ENCODE measurements around the gene MAN1A1. TPM values are rescaled to one million over a fixed set of nuclear protein-coding genes. Genes with fewer than 3 reads are reported as not detected.

The MAN1A1 gene
- total RNA-seq, 4 donors from 2014 or later: 30.0 to 99.0 (median 69.8) TPM

GRCh38 chr6:119247504-119247903 lies 102.1 kb downstream of the MAN1A1 start:
- no peak overlapping the region for H3K27ac ChIP-seq
- DNase-seq: no peak
- no peaks in the 10 kb centered on the region for H3K27me3 ChIP-seq
- intact Hi-C loops (cut with DNase I; ENCODE audit: low total_unique reads): no loop called here
- no peaks in the 10 kb centered on the region for H3K9me3 ChIP-seq
- no peak overlapping the region for H3K4me3 ChIP-seq
- no peak for TF ChIP-seq CTCF (IDR thresholded peaks at IDR 0.05)
- no peak for TF ChIP-seq POLR2A (IDR thresholded peaks at IDR 0.05)
- no peaks in the 10 kb centered on the region for H3K4me1 ChIP-seq
- H3K36me3 ChIP-seq: no peaks in the 10 kb centered on the region

- no peaks in the 10 kb centered on the region for H3K27me3 ChIP-seq
- no peak overlapping the region for H3K4me3 ChIP-seq
- H3K27ac ChIP-seq: no peak overlapping the region
- no peak for TF ChIP-seq CTCF (IDR thresholded peaks at IDR 0.05)
- no peak for TF ChIP-seq POLR2A (IDR thresholded peaks at IDR 0.05)
- no peaks in the 10 kb centered on the region for H3K4me1 ChIP-seq
- intact Hi-C loops (cut with DNase I; ENCODE audit: low total_unique reads): no loop called here
- no peaks in the 10 kb centered on the region for H3K36me3 ChIP-seq
- no peaks in the 10 kb centered on the region for H3K9me3 ChIP-seq
- DNase-seq: no peak
Measured at GRCh38 chr6:119243657-119244056, 105.9 kb downstream of the MAN1A1 start.

GRCh38 chr6:119243037-119243436 lies 106.5 kb downstream of the MAN1A1 start:
- H3K9me3 ChIP-seq: no peaks in the 10 kb centered on the region
- DNase-seq: no peak
- intact Hi-C loops (cut with DNase I; ENCODE audit: low total_unique reads): no loop called here
- H3K27ac ChIP-seq: no peak overlapping the region
- H3K36me3 ChIP-seq: no peaks in the 10 kb centered on the region
- H3K4me3 ChIP-seq: no peak overlapping the region
- TF ChIP-seq CTCF (IDR thresholded peaks at IDR 0.05): no peak
- TF ChIP-seq POLR2A (IDR thresholded peaks at IDR 0.05): no peak
- no peaks in the 10 kb centered on the region for H3K27me3 ChIP-seq
- H3K4me1 ChIP-seq: no peaks in the 10 kb centered on the region

- intact Hi-C loops (cut with DNase I; ENCODE audit: low total_unique reads): no loop called here
- Histone ChIP-seq H3K9me3 (no peaks in the 10 kb centered on the region), H3K36me3 (no peaks in the 10 kb centered on the region), H3K4me3 (no peak overlapping the region), H3K27me3 (no peaks in the 10 kb centered on the region), H3K27ac (no peak overlapping the region), H3K4me1 (no peaks in the 10 kb centered on the region)
- DNase-seq: no peak
- TF ChIP-seq CTCF (IDR thresholded peaks at IDR 0.05) (no peak), POLR2A (IDR thresholded peaks at IDR 0.05) (no peak)
Measured at GRCh38 chr6:119241540-119242309, 107.8 kb downstream of the MAN1A1 start.

GRCh38 chr6:119241111-119241465 lies 108.5 kb downstream of the MAN1A1 start:
- intact Hi-C loops (cut with DNase I; ENCODE audit: low total_unique reads): no loop called here
- no peaks in the 10 kb centered on the region for H3K9me3 ChIP-seq
- no peaks in the 10 kb centered on the region for H3K4me1 ChIP-seq
- H3K27ac ChIP-seq: peak overlapping the region in 1 of 2 donors; percentile 25
- no peak for TF ChIP-seq POLR2A (IDR thresholded peaks at IDR 0.05)
- no peak for TF ChIP-seq CTCF (IDR thresholded peaks at IDR 0.05)
- no peaks in the 10 kb centered on the region for H3K27me3 ChIP-seq
- no peak overlapping the region for H3K4me3 ChIP-seq
- DNase-seq: peak in 1 of 2 donors; percentile 12
- no peaks in the 10 kb centered on the region for H3K36me3 ChIP-seq

Measured in uterus (tissue), 4 donors.